Inflammatory macrophage treated with lipopolysaccharide for 1 hour (primary cell): ENCODE results near the gene LPAR3.
A peak's percentile ranks its signal among the peaks of the same experiment; 100 is the strongest.
"Not testable (repeated sequence)": the region's sequence is repeated elsewhere in the genome, so short reads cannot be mapped to it uniquely, and the experiment has no call there.

Experiments used
- DNase-seq, 2 donors: peaks; one replicate each; pipeline ENCODE4 v3.0.0-alpha.2; 2020 to 2022

LPAR3 gene

GRCh38 chr1:84892705-84893618, at the start of gene LPAR3:
LPAR3 (minus strand) TSS chr1:84893206; CDS start chr1:84866120, 27,086 bp downstream.
- DNase-seq = no peak

GRCh38 chr1:84941843-84942242, 48.8 kb upstream of the LPAR3 start:
- DNase-seq = no peak

GRCh38 chr1:84940481-84940880, 47.5 kb upstream of the LPAR3 start:
- no peak for DNase-seq

- no peak for DNase-seq
Observed at GRCh38 chr1:84939761-84940160, 46.8 kb upstream of the LPAR3 start.

- no peak for DNase-seq
Observed at GRCh38 chr1:84939151-84939550, 46.1 kb upstream of the LPAR3 start.

- DNase-seq = peak; percentile 52 to 79
Observed at GRCh38 chr1:84936116-84936810, 43.3 kb upstream of the LPAR3 start.

- DNase-seq = no peak
Observed at GRCh38 chr1:84933011-84933611, 40.1 kb upstream of the LPAR3 start.

GRCh38 chr1:84930831-84931230, 37.8 kb upstream of the LPAR3 start:
- DNase-seq = no peak

GRCh38 chr1:84930329-84930728, 37.3 kb upstream of the LPAR3 start:
- no peak for DNase-seq

GRCh38 chr1:84929581-84929980, 36.6 kb upstream of the LPAR3 start:
- no peak for DNase-seq

GRCh38 chr1:84928979-84929378, 36.0 kb upstream of the LPAR3 start:
- no peak for DNase-seq

- no peak for DNase-seq
Observed at GRCh38 chr1:84923317-84923716, 30.3 kb upstream of the LPAR3 start.

- no peak for DNase-seq
Observed at GRCh38 chr1:84920159-84920558, 27.2 kb upstream of the LPAR3 start.

- no peak for DNase-seq
Observed at GRCh38 chr1:84919461-84919970, 26.5 kb upstream of the LPAR3 start.

- no peak for DNase-seq
Observed at GRCh38 chr1:84918726-84919336, 25.8 kb upstream of the LPAR3 start.

- no peak for DNase-seq
Observed at GRCh38 chr1:84916897-84917296, 23.9 kb upstream of the LPAR3 start.

GRCh38 chr1:84913555-84913892, 20.5 kb upstream of the LPAR3 start:
- peak; percentile 74 to 84 for DNase-seq

GRCh38 chr1:84912726-84913554, 19.9 kb upstream of the LPAR3 start:
- peak; percentile 65 to 67 for DNase-seq

GRCh38 chr1:84908746-84909464, 15.9 kb upstream of the LPAR3 start:
- not testable (repeated sequence) for DNase-seq

GRCh38 chr1:84907095-84907827, 14.3 kb upstream of the LPAR3 start:
- DNase-seq = peak; percentile 32 to 56

GRCh38 chr1:84902727-84903126, 9.7 kb upstream of the LPAR3 start:
- DNase-seq = not testable (repeated sequence)
